NB4 (cell line): Measurements from ENCODE around the gene PAPOLB.

ENCODE experiments used
- CTCF ChIP-seq: IDR thresholded peaks from one replicate; pipeline ENCODE4 v1.5.1; 2012; ENCODE audit warnings: low read depth, low read length
- MAX ChIP-seq: IDR thresholded peaks from 2 replicates; pipeline ENCODE4 v1.6.1; 2011; ENCODE audit warnings: low read depth, low read length

- TF ChIP-seq CTCF = no peak
- no peak for TF ChIP-seq MAX
Observed at GRCh38 chr7:4832711-4833110, 29.1 kb downstream of the PAPOLB start.
